ENCODE measurements around the gene RMP24.

GRCh38 chr18:36012891-36013290 lies 40.4 kb downstream of the RMP24 start:
- TF ChIP-seq CTCF (conservative IDR thresholded peaks at IDR 0.05) (no peak), EZH2 (IDR thresholded peaks at IDR 0.05; ENCODE audit: low read depth) (no peak)

Data from PC-9 (cell line).